HG02981 (cell line): ENCODE measurements around the gene H1-8.
"Not testable (repeated sequence)": the region's sequence is repeated elsewhere in the genome, so short reads cannot be mapped to it uniquely, and the experiment has no call there.

Experiments used
- ATAC-seq: cut with Tn5 transposase; IDR thresholded peaks from one replicate; pipeline ENCODE4 v1.9.1; 2021; ENCODE audit warnings: mild to moderate bottlenecking, moderate library complexity; ENCODE audit not compliant: unreplicated experiment

Gene H1-8

DNA sequence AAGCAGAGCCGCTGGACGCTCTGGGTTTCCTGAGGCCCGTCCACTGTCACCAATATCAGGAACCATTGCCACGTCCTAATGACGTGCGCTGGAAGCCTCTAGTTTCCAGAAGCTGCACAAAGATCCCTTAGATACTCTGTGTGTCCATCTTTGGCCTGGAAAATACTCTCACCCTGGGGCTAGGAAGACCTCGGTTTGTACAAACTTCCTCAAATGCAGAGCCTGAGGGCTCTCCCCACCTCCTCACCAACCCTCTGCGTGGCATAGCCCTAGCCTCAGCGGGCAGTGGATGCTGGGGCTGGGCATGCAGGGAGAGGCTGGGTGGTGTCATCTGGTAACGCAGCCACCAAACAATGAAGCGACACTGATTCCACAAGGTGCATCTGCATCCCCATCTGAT, 11.3 kb upstream of the H1-8 start:
- ATAC-seq: no peak

DNA sequence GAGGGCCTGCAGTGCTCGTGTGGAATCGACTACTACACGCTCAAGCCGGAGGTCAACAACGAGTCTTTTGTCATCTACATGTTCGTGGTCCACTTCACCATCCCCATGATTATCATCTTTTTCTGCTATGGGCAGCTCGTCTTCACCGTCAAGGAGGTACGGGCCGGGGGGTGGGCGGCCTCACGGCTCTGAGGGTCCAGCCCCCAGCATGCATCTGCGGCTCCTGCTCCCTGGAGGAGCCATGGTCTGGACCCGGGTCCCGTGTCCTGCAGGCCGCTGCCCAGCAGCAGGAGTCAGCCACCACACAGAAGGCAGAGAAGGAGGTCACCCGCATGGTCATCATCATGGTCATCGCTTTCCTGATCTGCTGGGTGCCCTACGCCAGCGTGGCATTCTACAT, 10.7 kb upstream of the H1-8 start:
- ATAC-seq: no peak

DNA sequence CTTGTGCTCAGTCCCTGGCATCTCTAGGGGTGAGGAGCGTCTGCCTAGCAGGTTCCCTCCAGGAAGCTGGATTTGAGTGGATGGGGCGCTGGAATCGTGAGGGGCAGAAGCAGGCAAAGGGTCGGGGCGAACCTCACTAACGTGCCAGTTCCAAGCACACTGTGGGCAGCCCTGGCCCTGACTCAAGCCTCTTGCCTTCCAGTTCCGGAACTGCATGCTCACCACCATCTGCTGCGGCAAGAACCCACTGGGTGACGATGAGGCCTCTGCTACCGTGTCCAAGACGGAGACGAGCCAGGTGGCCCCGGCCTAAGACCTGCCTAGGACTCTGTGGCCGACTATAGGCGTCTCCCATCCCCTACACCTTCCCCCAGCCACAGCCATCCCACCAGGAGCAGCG, 9.6 kb upstream of the H1-8 start:
- no peak for ATAC-seq

DNA sequence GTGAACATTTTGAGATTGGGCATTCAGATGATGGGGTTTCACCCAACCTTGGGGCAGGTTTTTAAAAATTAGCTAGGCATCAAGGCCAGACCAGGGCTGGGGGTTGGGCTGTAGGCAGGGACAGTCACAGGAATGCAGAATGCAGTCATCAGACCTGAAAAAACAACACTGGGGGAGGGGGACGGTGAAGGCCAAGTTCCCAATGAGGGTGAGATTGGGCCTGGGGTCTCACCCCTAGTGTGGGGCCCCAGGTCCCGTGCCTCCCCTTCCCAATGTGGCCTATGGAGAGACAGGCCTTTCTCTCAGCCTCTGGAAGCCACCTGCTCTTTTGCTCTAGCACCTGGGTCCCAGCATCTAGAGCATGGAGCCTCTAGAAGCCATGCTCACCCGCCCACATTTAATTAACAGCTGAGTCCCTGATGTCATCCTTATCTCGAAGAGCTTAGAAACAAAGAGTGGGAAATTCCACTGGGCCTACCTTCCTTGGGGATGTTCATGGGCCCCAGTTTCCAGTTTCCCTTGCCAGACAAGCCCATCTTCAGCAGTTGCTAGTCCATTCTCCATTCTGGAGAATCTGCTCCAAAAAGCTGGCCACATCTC, 8.4 kb upstream of the H1-8 start:
- no peak for ATAC-seq

DNA sequence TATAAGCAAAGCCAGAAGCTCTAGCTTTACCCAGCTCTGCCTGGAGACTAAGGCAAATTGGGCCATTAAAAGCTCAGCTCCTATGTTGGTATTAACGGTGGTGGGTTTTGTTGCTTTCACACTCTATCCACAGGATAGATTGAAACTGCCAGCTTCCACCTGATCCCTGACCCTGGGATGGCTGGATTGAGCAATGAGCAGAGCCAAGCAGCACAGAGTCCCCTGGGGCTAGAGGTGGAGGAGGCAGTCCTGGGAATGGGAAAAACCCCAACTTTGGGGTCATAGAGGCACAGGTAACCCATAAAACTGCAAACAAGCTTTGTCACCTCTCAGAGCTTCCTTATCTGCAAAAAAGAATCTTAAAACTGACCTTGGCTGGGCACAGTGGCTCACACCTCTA, 7.9 kb upstream of the H1-8 start:
- no peak for ATAC-seq

GRCh38 chr3:129536374-129536667, 6.7 kb upstream of the H1-8 start:
- ATAC-seq: no peak

DNA sequence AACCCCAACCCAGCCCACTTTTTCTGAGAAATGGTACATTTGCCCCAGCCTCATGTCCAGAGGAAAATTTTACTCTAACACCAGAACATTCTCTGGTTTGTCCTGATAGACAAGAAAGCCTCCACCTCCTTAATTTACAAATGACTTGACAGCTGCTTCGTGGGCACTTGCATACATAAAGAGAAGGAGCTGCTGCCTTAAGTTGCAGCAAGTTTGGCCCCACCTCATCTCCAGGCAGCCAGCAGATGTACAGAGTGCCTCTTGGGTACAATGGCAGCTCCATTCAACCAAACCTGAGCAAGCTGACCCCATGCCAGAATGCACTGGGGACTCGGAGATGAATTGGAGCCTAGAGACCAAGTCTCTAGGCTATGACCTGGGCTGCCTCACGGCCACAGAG, 6.2 kb upstream of the H1-8 start:
- ATAC-seq: no peak

GRCh38 chr3:129539206-129539605, 3.8 kb upstream of the H1-8 start:
- ATAC-seq: no peak

- ATAC-seq: no peak
Observed at GRCh38 chr3:129540776-129541516, 2.0 kb upstream of the H1-8 start.

DNA sequence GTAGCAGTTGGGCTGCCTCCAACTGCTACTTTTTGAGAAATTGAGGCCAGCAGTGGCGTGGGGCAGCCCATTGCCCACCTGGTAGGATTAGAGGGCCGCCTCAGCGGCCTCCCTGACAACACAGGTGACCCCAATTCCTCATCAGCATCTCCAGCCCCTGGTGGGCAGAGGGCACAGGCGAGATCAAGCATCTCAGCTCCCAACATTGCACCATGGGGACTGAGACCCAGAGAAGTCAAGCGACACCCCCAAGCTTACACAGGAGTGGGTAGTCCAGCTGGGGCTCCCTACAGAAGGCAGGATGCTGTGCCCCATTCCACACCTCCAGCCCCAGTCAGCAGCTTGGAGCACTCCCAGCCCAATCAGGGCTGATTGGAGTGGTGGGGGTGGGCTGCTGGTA, 228 bp upstream of the H1-8 start:
- no peak for ATAC-seq

GRCh38 chr3:129543999-129544398, 1.0 kb downstream of the H1-8 start:
- ATAC-seq: no peak

DNA sequence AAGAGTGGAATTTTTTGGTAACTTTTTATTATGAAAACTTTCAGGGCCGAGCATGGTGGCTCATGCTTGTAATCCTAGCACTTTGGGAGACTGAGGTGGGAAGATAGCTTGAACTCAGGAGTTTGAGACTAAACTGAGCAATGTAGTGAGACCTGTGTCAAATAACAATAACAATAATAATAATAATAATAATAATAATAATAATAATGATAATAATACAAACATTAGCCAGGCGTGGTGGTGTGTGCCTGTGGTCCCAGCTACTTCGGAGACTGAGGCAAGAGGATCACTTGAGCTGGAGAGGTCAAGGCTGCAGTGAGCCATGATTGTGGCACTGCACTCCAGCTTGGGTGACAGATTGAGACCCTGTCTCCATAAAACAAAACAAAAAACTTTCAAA, 3.0 kb downstream of the H1-8 start:
- not testable (repeated sequence) for ATAC-seq

DNA sequence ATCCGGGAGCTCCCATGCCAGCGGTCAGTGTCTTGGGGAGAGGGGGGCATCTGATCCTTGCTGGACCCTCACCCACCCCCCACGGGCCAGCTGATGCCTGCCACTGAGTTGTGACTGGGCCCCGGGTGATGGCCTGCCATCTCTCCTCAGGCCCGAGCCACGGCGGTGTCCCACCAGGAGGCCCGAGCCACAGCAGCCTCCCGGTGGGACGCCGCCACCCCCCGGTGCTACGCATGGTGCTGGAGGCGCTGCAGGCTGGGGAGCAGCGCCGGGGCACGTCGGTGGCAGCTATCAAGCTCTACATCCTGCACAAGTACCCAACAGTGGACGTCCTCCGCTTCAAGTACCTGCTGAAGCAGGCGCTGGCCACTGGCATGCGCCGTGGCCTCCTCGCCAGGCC, 4.3 kb downstream of the H1-8 start:
- no peak for ATAC-seq

- ATAC-seq: no peak
Observed at GRCh38 chr3:129548104-129548965, 5.4 kb downstream of the H1-8 start.

DNA sequence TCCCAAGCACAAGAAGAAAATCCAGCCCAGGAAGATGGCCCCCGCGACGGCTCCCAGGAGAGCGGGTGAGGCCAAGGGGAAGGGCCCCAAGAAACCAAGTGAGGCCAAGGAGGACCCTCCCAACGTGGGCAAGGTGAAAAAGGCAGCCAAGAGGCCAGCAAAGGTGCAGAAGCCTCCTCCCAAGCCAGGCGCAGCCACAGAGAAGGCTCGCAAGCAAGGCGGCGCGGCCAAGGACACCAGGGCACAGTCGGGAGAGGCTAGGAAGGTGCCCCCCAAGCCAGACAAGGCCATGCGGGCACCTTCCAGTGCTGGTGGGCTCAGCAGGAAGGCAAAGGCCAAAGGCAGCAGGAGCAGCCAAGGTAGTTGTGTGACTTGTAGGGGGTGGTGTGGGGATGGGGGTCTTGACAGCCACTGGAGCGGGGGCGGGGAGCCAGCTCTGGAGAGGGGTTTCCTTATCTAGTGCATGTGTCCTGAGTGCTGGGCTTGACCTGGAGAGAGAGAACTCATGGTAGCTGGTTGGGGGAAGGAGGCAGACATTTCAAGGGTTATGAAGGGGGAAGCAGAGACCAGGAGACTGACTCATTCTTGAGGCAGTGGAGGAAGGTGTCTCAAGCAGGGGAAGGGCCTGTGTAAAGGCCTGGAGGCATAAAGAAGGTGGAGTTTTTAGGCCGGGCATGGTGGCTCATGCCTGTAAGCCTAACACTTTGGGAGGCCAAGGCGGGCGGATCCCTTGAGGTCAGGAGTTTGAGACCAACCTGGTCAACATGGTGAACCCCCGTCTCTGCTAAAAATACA, 6.2 kb downstream of the H1-8 start:
- no peak for ATAC-seq

GRCh38 chr3:129549805-129550204, 6.8 kb downstream of the H1-8 start:
- no peak for ATAC-seq

DNA sequence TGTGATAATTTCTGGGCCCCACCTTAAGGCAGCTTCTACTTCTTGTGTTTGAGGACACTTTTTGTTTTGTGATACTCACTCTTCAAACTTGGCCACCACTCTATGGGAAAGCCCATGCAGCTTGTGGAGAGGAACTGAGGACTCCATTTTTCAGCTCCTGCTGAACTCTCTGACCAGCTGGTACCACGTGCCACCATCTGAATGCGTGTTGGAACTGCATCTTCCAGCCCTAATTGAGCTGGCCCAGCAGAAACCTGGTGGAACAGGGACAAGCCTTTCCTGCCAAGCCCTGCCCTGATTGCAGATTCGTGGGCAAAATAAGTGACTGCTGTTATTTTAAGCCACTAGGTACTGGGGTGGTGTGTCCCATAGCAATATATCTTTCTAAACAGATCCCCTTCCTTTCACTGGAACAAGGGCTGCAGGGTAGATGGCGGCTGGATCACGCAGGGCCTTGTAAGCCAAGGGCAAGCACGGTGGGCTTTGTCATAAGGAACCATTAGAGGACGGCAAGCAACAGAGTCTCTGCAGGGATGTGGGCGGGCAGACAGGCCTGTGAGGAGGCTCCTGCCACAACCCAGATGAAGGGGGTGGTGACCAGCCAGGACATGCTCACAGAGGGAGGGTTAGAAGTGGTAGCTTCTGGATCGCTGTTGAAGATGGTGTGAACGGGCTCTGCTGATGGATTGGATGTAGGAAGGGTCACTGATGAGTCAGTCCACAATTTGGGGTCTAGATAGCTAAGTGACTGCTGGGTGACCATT, 9.5 kb downstream of the H1-8 start:
- ATAC-seq: no peak

DNA sequence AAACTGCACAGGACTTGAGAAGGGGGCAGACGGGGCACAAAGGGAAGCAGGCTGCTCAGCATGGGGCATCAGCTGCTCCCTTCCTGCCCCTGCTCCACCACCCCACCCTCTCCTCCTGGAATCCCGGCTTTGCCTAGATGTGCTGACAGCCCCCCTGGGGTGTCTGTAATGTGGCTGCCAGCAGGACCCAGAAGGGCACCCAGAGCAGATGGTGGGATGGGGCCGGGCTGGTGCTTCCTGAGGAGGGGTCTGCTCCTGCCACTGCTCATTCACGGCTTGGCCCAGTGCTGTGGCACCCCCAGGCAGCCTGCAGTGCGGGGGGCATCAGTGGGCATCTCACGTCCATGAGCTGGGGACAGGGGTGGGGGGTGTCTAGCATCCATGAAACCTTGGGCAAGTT, 10.2 kb downstream of the H1-8 start:
- no peak for ATAC-seq

- no peak for ATAC-seq
Observed at GRCh38 chr3:129553719-129554118, 10.7 kb downstream of the H1-8 start.

DNA sequence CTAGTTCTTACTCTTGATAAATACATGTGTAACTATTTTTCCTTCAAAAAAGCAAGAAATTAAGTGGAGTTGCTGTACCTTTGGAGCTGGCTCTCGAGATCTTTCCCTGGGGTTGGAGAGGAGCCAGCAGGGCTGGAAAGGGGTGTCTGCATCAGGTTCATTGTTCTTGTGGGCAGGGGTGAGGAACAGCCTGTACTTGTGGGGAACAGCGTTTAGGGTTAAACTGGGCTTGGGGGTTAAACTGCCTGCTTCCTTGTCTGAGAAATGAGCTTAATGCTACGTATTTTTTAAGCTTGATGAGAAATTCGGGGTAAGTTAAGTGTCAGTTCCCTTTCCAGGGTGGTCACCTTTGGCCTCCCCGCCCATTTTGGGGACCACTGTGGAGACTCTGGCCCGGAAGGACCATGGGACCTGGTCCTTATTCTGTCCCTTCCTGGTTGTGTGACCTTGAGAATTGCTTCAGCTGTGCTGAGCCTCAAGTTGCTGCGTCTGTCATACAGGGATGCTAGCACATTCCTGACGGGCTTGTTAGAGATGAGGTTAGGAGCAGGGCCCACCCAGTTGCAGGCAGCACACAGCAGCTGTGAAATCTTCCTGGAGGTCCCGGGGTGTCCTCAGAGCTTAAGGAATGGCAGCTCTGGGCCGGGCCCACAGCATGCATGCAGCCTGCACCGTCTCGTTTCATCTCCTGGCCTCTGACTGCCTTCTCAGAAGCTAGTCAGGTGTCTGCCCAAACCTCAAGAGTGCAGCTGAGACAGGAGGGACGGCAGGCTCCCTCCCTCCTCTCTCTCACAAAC, 11.6 kb downstream of the H1-8 start:
- no peak for ATAC-seq
